ENCODE measurements around the gene MYBPHL. TPM values are rescaled to one million over a fixed set of nuclear protein-coding genes. Genes with fewer than 3 reads are reported as not detected.

MYBPHL gene
- not detected for total RNA-seq

- intact Hi-C loops (cut with DNase I; ENCODE audit: low total_unique reads) = no loop called here
- H3K4me3 ChIP-seq (ENCODE audit: low read depth, poor library complexity, severe bottlenecking) = no peak within 1 kb of the TSS
- no peak for DNase-seq (ENCODE audit: low spot score in 2 of 2)
- TF ChIP-seq POLR2A (IDR thresholded peaks at IDR 0.05) = no peak
- no peak for TF ChIP-seq CTCF (IDR thresholded peaks at IDR 0.05)
- 76 to 79% methylated on average over 7 of the region's 7 CpGs for WGBS, 2 donors
Measured at GRCh38 chr1:109306832-109307273, at the start of gene MYBPHL. MYBPHL (minus strand) TSS chr1:109307011; CDS start chr1:109306991, 20 bp downstream.

GRCh38 chr1:109356505-109356904, 49.7 kb upstream of the MYBPHL start:
- intact Hi-C loops (cut with DNase I; ENCODE audit: low total_unique reads) = no loop called here
- WGBS, 2 donors = 76 to 88% methylated on average over 1 of the region's 1 CpG
- TF ChIP-seq POLR2A (IDR thresholded peaks at IDR 0.05) = no peak
- no peak for TF ChIP-seq CTCF (IDR thresholded peaks at IDR 0.05)
- DNase-seq (ENCODE audit: low spot score in 2 of 2) = no peak
- no peak overlapping the region for H3K4me3 ChIP-seq (ENCODE audit: low read depth, poor library complexity, severe bottlenecking)

GRCh38 chr1:109354929-109355328, 48.1 kb upstream of the MYBPHL start:
- 90 to 99% methylated on average over 3 of the region's 3 CpGs for WGBS, 2 donors
- DNase-seq (ENCODE audit: low spot score in 2 of 2) = no peak
- H3K4me3 ChIP-seq (ENCODE audit: low read depth, poor library complexity, severe bottlenecking) = no peak overlapping the region
- TF ChIP-seq CTCF (IDR thresholded peaks at IDR 0.05) (no peak), POLR2A (IDR thresholded peaks at IDR 0.05) (no peak)
- intact Hi-C loops (cut with DNase I; ENCODE audit: low total_unique reads) = no loop called here

- DNase-seq (ENCODE audit: low spot score in 2 of 2) = no peak
- 64 to 69% methylated on average over 5 of the region's 5 CpGs for WGBS, 2 donors
- intact Hi-C loops (cut with DNase I; ENCODE audit: low total_unique reads) = no loop called here
- TF ChIP-seq CTCF (IDR thresholded peaks at IDR 0.05) (no peak), POLR2A (IDR thresholded peaks at IDR 0.05) (no peak)
- no peak overlapping the region for H3K4me3 ChIP-seq (ENCODE audit: low read depth, poor library complexity, severe bottlenecking)
Measured at GRCh38 chr1:109351457-109351856, 44.6 kb upstream of the MYBPHL start.

- DNase-seq (ENCODE audit: low spot score in 2 of 2) = no peak
- WGBS, 2 donors = 89 to 100% methylated on average over 1 of the region's 1 CpG
- intact Hi-C loops (cut with DNase I; ENCODE audit: low total_unique reads) = no loop called here
- H3K4me3 ChIP-seq (ENCODE audit: low read depth, poor library complexity, severe bottlenecking) = no peak overlapping the region
- no peak for TF ChIP-seq POLR2A (IDR thresholded peaks at IDR 0.05)
- TF ChIP-seq CTCF (IDR thresholded peaks at IDR 0.05) = no peak
Measured at GRCh38 chr1:109350655-109351054, 43.8 kb upstream of the MYBPHL start.

- H3K4me3 ChIP-seq (ENCODE audit: low read depth, poor library complexity, severe bottlenecking) = no peak overlapping the region
- DNase-seq (ENCODE audit: low spot score in 2 of 2) = no peak
- intact Hi-C loops (cut with DNase I; ENCODE audit: low total_unique reads) = no loop called here
- TF ChIP-seq CTCF (IDR thresholded peaks at IDR 0.05) (no peak), POLR2A (IDR thresholded peaks at IDR 0.05) (no peak)
- 93% methylated on average over 4 of the region's 4 CpGs for WGBS, 2 donors
Measured at GRCh38 chr1:109350182-109350581, 43.4 kb upstream of the MYBPHL start.
